Upper lobe of left lung (tissue), 4 donors: Measurements from ENCODE around the gene ADGRL1.

ENCODE experiments used
- EP300 ChIP-seq, 4 donors: sonication (generic); formaldehyde crosslinking; IDR thresholded peaks; one replicate each; pipeline ENCODE4 v1.5.1; 2017; ENCODE audit warnings: antibody characterized with exemption in 4 of 4, control low read depth in 2 of 4
- POLR2A ChIP-seq, 4 donors: fragments of 450-650 bp; IDR thresholded peaks; one replicate each; pipeline ENCODE4 v1.5.1; 2016 to 2017; ENCODE audit warnings: antibody characterized with exemption in 4 of 4, mild to moderate bottlenecking in 2 of 4
- POLR2AphosphoS5 ChIP-seq, 2 donors: sonication (generic); formaldehyde crosslinking; IDR thresholded peaks; one replicate each; pipeline ENCODE4 v1.5.1; 2017; ENCODE audit warnings: antibody characterized with exemption in 2 of 2
- TF ChIP-seq, protein P1 (sequence below), 6 experiments: fragments of 450-650 bp in 4 of 6; fragments of 200-600 bp in 2 of 6; sonication (generic) in 2 of 6; IDR thresholded peaks; one replicate each; pipeline ENCODE4 v1.5.1; 2016 to 2019; ENCODE audit warnings: antibody characterized with exemption in 6 of 6

DNA sequence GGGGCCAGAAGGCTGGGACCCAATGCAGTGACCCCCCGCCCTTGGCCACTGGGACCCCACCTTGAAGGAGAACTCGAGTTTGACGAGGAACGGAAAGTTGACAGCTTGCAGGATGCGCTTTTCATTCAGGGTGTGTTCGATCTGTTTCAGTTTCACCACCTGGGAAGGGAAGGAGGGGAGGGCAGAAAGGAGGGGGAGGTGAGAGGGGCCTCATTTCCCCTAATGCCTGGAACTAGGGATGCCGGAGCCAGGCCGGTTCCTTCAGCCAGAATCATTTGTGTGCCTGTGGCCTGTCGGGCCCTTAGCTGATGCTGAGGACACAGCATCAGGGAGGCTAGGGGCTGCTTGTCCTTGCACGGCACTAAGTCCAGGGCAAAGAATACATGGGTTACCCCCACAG, 103.2 kb downstream of the ADGRL1 start:
- TF ChIP-seq POLR2A (IDR thresholded peaks at IDR 0.05) (no peak), POLR2AphosphoS5 (IDR thresholded peaks at IDR 0.05) (no peak), EP300 (IDR thresholded peaks at IDR 0.05) (no peak)
- TF ChIP-seq, protein P1, sequence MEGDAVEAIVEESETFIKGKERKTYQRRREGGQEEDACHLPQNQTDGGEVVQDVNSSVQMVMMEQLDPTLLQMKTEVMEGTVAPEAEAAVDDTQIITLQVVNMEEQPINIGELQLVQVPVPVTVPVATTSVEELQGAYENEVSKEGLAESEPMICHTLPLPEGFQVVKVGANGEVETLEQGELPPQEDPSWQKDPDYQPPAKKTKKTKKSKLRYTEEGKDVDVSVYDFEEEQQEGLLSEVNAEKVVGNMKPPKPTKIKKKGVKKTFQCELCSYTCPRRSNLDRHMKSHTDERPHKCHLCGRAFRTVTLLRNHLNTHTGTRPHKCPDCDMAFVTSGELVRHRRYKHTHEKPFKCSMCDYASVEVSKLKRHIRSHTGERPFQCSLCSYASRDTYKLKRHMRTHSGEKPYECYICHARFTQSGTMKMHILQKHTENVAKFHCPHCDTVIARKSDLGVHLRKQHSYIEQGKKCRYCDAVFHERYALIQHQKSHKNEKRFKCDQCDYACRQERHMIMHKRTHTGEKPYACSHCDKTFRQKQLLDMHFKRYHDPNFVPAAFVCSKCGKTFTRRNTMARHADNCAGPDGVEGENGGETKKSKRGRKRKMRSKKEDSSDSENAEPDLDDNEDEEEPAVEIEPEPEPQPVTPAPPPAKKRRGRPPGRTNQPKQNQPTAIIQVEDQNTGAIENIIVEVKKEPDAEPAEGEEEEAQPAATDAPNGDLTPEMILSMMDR (IDR thresholded peaks at IDR 0.05): no peak
